NCI-H1436 treated with DMSO at 0.1 percent for 48 hours (cell line): ENCODE data around the gene LRP6.
"Not testable (repeated sequence)": the region's sequence is repeated elsewhere in the genome, so short reads cannot be mapped to it uniquely, and the experiment has no call there.

Experiments
- DNase-seq: peaks from one replicate; lab custom pipeline; 2025; lab: John Stamatoyannopoulos, UW

Gene LRP6

GRCh38 chr12:12265571-12266388 is 1.1 kb downstream of the LRP6 start:
- no peak for DNase-seq

GRCh38 chr12:12265035-12265434 is 1.8 kb downstream of the LRP6 start:
- DNase-seq: no peak

GRCh38 chr12:12263909-12264308 is 2.9 kb downstream of the LRP6 start:
- DNase-seq: no peak

GRCh38 chr12:12256291-12256757 is 10.5 kb downstream of the LRP6 start:
- DNase-seq: not testable (repeated sequence)

- DNase-seq: no peak
Observed at GRCh38 chr12:12254553-12254952, 12.3 kb downstream of the LRP6 start.

- no peak for DNase-seq
Observed at GRCh38 chr12:12249216-12250050, 17.4 kb downstream of the LRP6 start.

GRCh38 chr12:12247584-12247983 is 19.3 kb downstream of the LRP6 start:
- DNase-seq: no peak

- no peak for DNase-seq
Observed at GRCh38 chr12:12244341-12244740, 22.5 kb downstream of the LRP6 start.

GRCh38 chr12:12240662-12241340 is 26.0 kb downstream of the LRP6 start:
- DNase-seq: no peak

- no peak for DNase-seq
Observed at GRCh38 chr12:12239127-12239526, 27.7 kb downstream of the LRP6 start.

- DNase-seq: no peak
Observed at GRCh38 chr12:12238605-12239004, 28.2 kb downstream of the LRP6 start.

- DNase-seq: no peak
Observed at GRCh38 chr12:12236896-12237295, 29.9 kb downstream of the LRP6 start.

- no peak for DNase-seq
Observed at GRCh38 chr12:12230275-12230674, 36.6 kb downstream of the LRP6 start.

GRCh38 chr12:12229556-12230092 is 37.2 kb downstream of the LRP6 start:
- no peak for DNase-seq

GRCh38 chr12:12228402-12228801 is 38.4 kb downstream of the LRP6 start:
- DNase-seq: no peak

- no peak for DNase-seq
Observed at GRCh38 chr12:12226187-12226586, 40.7 kb downstream of the LRP6 start.

- no peak for DNase-seq
Observed at GRCh38 chr12:12224240-12224940, 42.5 kb downstream of the LRP6 start.

- DNase-seq: no peak
Observed at GRCh38 chr12:12221560-12221959, 45.3 kb downstream of the LRP6 start.

GRCh38 chr12:12219664-12220063 is 47.2 kb downstream of the LRP6 start:
- DNase-seq: no peak

- no peak for DNase-seq
Observed at GRCh38 chr12:12217018-12217359, 49.9 kb downstream of the LRP6 start.

- DNase-seq: no peak
Observed at GRCh38 chr12:12216349-12217017, 50.4 kb downstream of the LRP6 start.
